Limb (tissue), 2 donors: ENCODE data around the gene CHRNA4.
"Not testable (repeated sequence)": the region's sequence is repeated elsewhere in the genome, so short reads cannot be mapped to it uniquely, and the experiment has no call there.

Experiments used
- DNase-seq, 2 donors: peaks; one replicate each; pipeline ENCODE4 v3.0.0-alpha.2; 2016; ENCODE audit errors: extremely low spot score in 2 of 2

The CHRNA4 gene

GRCh38 chr20:63350196-63350595, 11.0 kb downstream of the CHRNA4 start:
- no peak for DNase-seq

GRCh38 chr20:63349516-63349895, 11.6 kb downstream of the CHRNA4 start:
- no peak for DNase-seq

- DNase-seq: no peak
Measured at GRCh38 chr20:63348828-63349515, 12.2 kb downstream of the CHRNA4 start.

GRCh38 chr20:63347950-63348827, 13.0 kb downstream of the CHRNA4 start:
- no peak for DNase-seq

GRCh38 chr20:63347081-63347741, 13.9 kb downstream of the CHRNA4 start:
- DNase-seq: no peak

- DNase-seq: no peak
Measured at GRCh38 chr20:63346131-63347080, 14.7 kb downstream of the CHRNA4 start.

GRCh38 chr20:63345328-63346100, 15.6 kb downstream of the CHRNA4 start:
- no peak for DNase-seq

- no peak for DNase-seq
Measured at GRCh38 chr20:63344616-63345327, 16.4 kb downstream of the CHRNA4 start.

GRCh38 chr20:63343460-63344445, 17.4 kb downstream of the CHRNA4 start:
- DNase-seq: no peak

- no peak for DNase-seq
Measured at GRCh38 chr20:63342561-63343459, 18.3 kb downstream of the CHRNA4 start.

- DNase-seq: not testable (repeated sequence)
Measured at GRCh38 chr20:63340158-63340688, 20.9 kb downstream of the CHRNA4 start.

GRCh38 chr20:63339154-63340094, 21.7 kb downstream of the CHRNA4 start:
- not testable (repeated sequence) for DNase-seq

- DNase-seq: no peak
Measured at GRCh38 chr20:63337786-63338420, 23.2 kb downstream of the CHRNA4 start.

- DNase-seq: no peak
Measured at GRCh38 chr20:63336232-63336752, 24.9 kb downstream of the CHRNA4 start.

- no peak for DNase-seq
Measured at GRCh38 chr20:63335711-63336110, 25.4 kb downstream of the CHRNA4 start.
